ENCODE measurements around the gene NFYA. TPM values are rescaled to one million over a fixed set of nuclear protein-coding genes. Genes with fewer than 3 reads are reported as not detected.

Gene NFYA
- total RNA-seq, 6 donors from 2014 or later, result 18.5 to 33.0 (median 21.6) TPM

GRCh38 chr6:41054511-41054910, 18.3 kb upstream of the NFYA start:
- H3K27me3 ChIP-seq, result no peaks in the 10 kb centered on the region
- WGBS, 2 donors, result 94 to 98% methylated on average over 3 of the region's 3 CpGs
- TF ChIP-seq POLR2A (IDR thresholded peaks at IDR 0.05), result no peak
- no peak for TF ChIP-seq POLR2AphosphoS5 (IDR thresholded peaks at IDR 0.05)
- no peak for TF ChIP-seq EP300 (IDR thresholded peaks at IDR 0.05)
- no peak for TF ChIP-seq CTCF (IDR thresholded peaks at IDR 0.05)
- H3K4me1 ChIP-seq, result peaks cover 0 to 6% (median 4%) of the 10 kb centered on the region in 4 donors
- H3K36me3 ChIP-seq, result no peaks in the 10 kb centered on the region
- no peak for DNase-seq
- H3K4me3 ChIP-seq, result no peak overlapping the region
- no peak overlapping the region for H3K27ac ChIP-seq
- no peaks in the 10 kb centered on the region for H3K9me3 ChIP-seq
- no peak for ATAC-seq (ENCODE audit: low FRiP score in 2 of 2)

- WGBS, 2 donors, result 62 to 75% methylated on average over 3 of the region's 3 CpGs
- Histone ChIP-seq H3K4me1 (peaks cover 0 to 6% (median 4%) of the 10 kb centered on the region in 4 donors), H3K36me3 (no peaks in the 10 kb centered on the region), H3K27ac (no peak overlapping the region), H3K9me3 (no peaks in the 10 kb centered on the region), H3K4me3 (no peak overlapping the region), H3K27me3 (no peaks in the 10 kb centered on the region)
- no peak for ATAC-seq (ENCODE audit: low FRiP score in 2 of 2)
- no peak for TF ChIP-seq CTCF (IDR thresholded peaks at IDR 0.05)
- no peak for TF ChIP-seq POLR2A (IDR thresholded peaks at IDR 0.05)
- no peak for TF ChIP-seq EP300 (IDR thresholded peaks at IDR 0.05)
- no peak for TF ChIP-seq POLR2AphosphoS5 (IDR thresholded peaks at IDR 0.05)
- no peak for DNase-seq
Observed at GRCh38 chr6:41055149-41055548, 17.6 kb upstream of the NFYA start.

GRCh38 chr6:41056768-41057490, 15.8 kb upstream of the NFYA start:
- no peaks in the 10 kb centered on the region for H3K27me3 ChIP-seq
- H3K27ac ChIP-seq, result no peak overlapping the region
- WGBS, 2 donors, result 93 to 95% methylated on average over 4 to 6 of the region's 6 CpGs
- peaks cover 2 to 10% (median 3%) of the 10 kb centered on the region in 4 donors for H3K4me1 ChIP-seq
- H3K9me3 ChIP-seq, result no peaks in the 10 kb centered on the region
- no peak for TF ChIP-seq CTCF (IDR thresholded peaks at IDR 0.05)
- TF ChIP-seq POLR2A (IDR thresholded peaks at IDR 0.05), result no peak
- no peak for TF ChIP-seq EP300 (IDR thresholded peaks at IDR 0.05)
- TF ChIP-seq POLR2AphosphoS5 (IDR thresholded peaks at IDR 0.05), result no peak
- DNase-seq (no peak), ATAC-seq (ENCODE audit: low FRiP score in 2 of 2) (no peak)
- peaks cover 0 to 5% (median 0%) of the 10 kb centered on the region in 4 donors for H3K36me3 ChIP-seq
- H3K4me3 ChIP-seq, result no peak overlapping the region

GRCh38 chr6:41058783-41059181, 14.0 kb upstream of the NFYA start:
- TF ChIP-seq CTCF (IDR thresholded peaks at IDR 0.05) (no peak), POLR2A (IDR thresholded peaks at IDR 0.05) (no peak), EP300 (IDR thresholded peaks at IDR 0.05) (no peak), POLR2AphosphoS5 (IDR thresholded peaks at IDR 0.05) (no peak)
- Histone ChIP-seq H3K9me3 (no peaks in the 10 kb centered on the region), H3K36me3 (peaks cover 0 to 15% (median 0%) of the 10 kb centered on the region in 4 donors), H3K27me3 (no peaks in the 10 kb centered on the region), H3K4me1 (peaks cover 0 to 9% (median 2%) of the 10 kb centered on the region in 4 donors), H3K27ac (no peak overlapping the region), H3K4me3 (no peak overlapping the region)
- WGBS, 2 donors, result 57 to 78% methylated on average over 2 of the region's 2 CpGs
- no peak for ATAC-seq (ENCODE audit: low FRiP score in 2 of 2)
- DNase-seq, result no peak

- peaks cover 0 to 23% (median 0%) of the 10 kb centered on the region in 4 donors for H3K36me3 ChIP-seq
- TF ChIP-seq CTCF (IDR thresholded peaks at IDR 0.05), result no peak
- no peak for TF ChIP-seq EP300 (IDR thresholded peaks at IDR 0.05)
- TF ChIP-seq POLR2AphosphoS5 (IDR thresholded peaks at IDR 0.05), result no peak
- TF ChIP-seq POLR2A (IDR thresholded peaks at IDR 0.05), result no peak
- ATAC-seq (ENCODE audit: low FRiP score in 2 of 2), result no peak
- no peak overlapping the region for H3K4me3 ChIP-seq
- H3K9me3 ChIP-seq, result no peaks in the 10 kb centered on the region
- no peaks in the 10 kb centered on the region for H3K27me3 ChIP-seq
- peaks cover 0 to 9% (median 2%) of the 10 kb centered on the region in 4 donors for H3K4me1 ChIP-seq
- no peak overlapping the region for H3K27ac ChIP-seq
- no peak for DNase-seq
- 86 to 100% methylated on average over 1 of the region's 1 CpG for WGBS, 2 donors
Observed at GRCh38 chr6:41059556-41059955, 13.2 kb upstream of the NFYA start.
